Retinal pigment epithelial cell (primary cell): ENCODE results near the gene PDE1C.
A peak's percentile ranks its signal among the peaks of the same experiment; 100 is the strongest.

Source experiments
- DNase-seq: peaks from one replicate; pipeline ENCODE4 v3.0.0-alpha.2; 2010; ENCODE audit warnings: low read depth
- H3K4me3 ChIP-seq: 2 replicates; pipeline ENCODE4 v1.5.1; 2011; ENCODE audit warnings: mild to moderate bottlenecking, low read length, control low read depth, moderate library complexity
- TF ChIP-seq, protein P1 (sequence below): conservative IDR thresholded peaks from 2 replicates; pipeline ENCODE4 v1.5.1; 2011; ENCODE audit warnings: low read depth, low read length, control low read depth, inconsistent platforms

The PDE1C gene

GRCh38 chr7:32045228-32045627 is 25.0 kb downstream of the PDE1C start:
- DNase-seq: no peak
- TF ChIP-seq, protein P1, sequence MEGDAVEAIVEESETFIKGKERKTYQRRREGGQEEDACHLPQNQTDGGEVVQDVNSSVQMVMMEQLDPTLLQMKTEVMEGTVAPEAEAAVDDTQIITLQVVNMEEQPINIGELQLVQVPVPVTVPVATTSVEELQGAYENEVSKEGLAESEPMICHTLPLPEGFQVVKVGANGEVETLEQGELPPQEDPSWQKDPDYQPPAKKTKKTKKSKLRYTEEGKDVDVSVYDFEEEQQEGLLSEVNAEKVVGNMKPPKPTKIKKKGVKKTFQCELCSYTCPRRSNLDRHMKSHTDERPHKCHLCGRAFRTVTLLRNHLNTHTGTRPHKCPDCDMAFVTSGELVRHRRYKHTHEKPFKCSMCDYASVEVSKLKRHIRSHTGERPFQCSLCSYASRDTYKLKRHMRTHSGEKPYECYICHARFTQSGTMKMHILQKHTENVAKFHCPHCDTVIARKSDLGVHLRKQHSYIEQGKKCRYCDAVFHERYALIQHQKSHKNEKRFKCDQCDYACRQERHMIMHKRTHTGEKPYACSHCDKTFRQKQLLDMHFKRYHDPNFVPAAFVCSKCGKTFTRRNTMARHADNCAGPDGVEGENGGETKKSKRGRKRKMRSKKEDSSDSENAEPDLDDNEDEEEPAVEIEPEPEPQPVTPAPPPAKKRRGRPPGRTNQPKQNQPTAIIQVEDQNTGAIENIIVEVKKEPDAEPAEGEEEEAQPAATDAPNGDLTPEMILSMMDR: no peak
- H3K4me3 ChIP-seq: no peak overlapping the region

- no peak overlapping the region for H3K4me3 ChIP-seq
- TF ChIP-seq, protein P1: no peak
- no peak for DNase-seq
Measured at GRCh38 chr7:32044739-32045138, 25.5 kb downstream of the PDE1C start.

GRCh38 chr7:32043688-32044087 is 26.5 kb downstream of the PDE1C start:
- H3K4me3 ChIP-seq: no peak overlapping the region
- DNase-seq: peak; percentile 53
- TF ChIP-seq, protein P1: no peak

DNA sequence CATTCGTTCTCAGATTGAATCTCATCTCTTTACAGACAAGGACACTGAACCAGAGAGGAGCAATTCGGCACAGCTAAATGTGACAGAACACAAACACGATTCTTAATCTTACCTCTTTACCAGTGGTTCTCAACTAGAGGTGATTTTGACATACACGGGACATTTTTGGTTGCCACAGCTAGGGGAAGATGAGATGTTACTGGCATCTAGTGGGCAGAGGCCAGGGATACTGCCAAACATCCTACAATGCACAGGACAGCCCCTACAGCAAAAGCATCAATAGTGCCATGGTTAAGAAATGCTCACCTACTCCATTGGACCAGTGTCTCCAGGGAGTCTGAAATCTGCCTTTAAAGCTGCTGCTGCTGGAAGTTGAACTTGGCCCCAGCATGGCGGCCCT is 27.3 kb downstream of the PDE1C start:
- no peak for DNase-seq
- no peak overlapping the region for H3K4me3 ChIP-seq
- TF ChIP-seq, protein P1: no peak

GRCh38 chr7:32039000-32039756 is 31.0 kb downstream of the PDE1C start:
- DNase-seq: no peak
- TF ChIP-seq, protein P1: no peak
- no peak overlapping the region for H3K4me3 ChIP-seq

- TF ChIP-seq, protein P1: no peak
- DNase-seq: no peak
- no peak overlapping the region for H3K4me3 ChIP-seq
Measured at GRCh38 chr7:32037650-32038198, 32.5 kb downstream of the PDE1C start.

DNA sequence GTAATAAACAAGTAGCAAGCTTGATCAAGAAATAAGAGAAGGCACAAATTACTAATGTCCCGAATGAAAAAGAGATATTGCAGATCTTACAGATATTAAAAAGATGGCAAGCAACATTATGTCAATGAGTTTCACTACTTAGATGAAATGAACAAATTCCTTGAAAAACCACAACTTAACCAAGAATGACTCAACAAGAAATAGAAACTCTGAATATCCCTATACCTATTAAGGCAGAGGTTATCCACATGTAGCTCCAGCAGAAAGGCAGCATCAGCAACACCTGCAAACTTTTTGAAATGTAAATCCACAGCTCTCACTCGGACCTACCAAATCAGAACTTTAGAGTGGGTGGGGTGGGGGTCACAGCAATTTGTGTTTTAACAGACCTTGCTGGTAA is 33.6 kb downstream of the PDE1C start:
- TF ChIP-seq, protein P1: no peak
- DNase-seq: no peak
- H3K4me3 ChIP-seq: no peak overlapping the region
